Kidney (tissue), 14 donors: Measurements from ENCODE around the gene TM2D1. TPM values are rescaled to one million over a fixed set of nuclear protein-coding genes. Genes with fewer than 3 reads are reported as not detected.
A peak's percentile ranks its signal among the peaks of the same experiment; 100 is the strongest.

Source experiments
- DNase-seq, 5 donors: peaks; one replicate each; pipeline ENCODE4 v3.0.0-alpha.2; 2013 to 2020
- FAIRE-seq: peaks from 2 replicates; lab custom pipeline; 2012; peaks lifted over from hg19 to GRCh38; lab: Jason Lieb, UNC
- H3K27ac ChIP-seq, 2 donors: one replicate each; pipeline ENCODE4 v1.7.0; 2013; ENCODE audit warnings: low read depth in 2 of 2, low read length in 2 of 2, inconsistent platforms in 1 of 2
- H3K27me3 ChIP-seq: one replicate; pipeline ENCODE4 v1.7.1; 2013; ENCODE audit warnings: low read length, inconsistent platforms; ENCODE audit not compliant: control insufficient read depth, insufficient read depth
- H3K36me3 ChIP-seq, 3 donors: one replicate each; pipeline versions ENCODE4 v1.7.0 to v1.7.1; 2013; ENCODE audit warnings: low read length in 3 of 3, control low read depth in 1 of 3, inconsistent platforms in 1 of 3; ENCODE audit not compliant: insufficient read depth in 3 of 3, control insufficient read depth in 2 of 3
- H3K4me1 ChIP-seq, 3 donors: one replicate each; pipeline versions ENCODE4 v1.7.0 to v1.7.1; 2013; ENCODE audit warnings: low read length in 3 of 3, inconsistent platforms in 1 of 3, low read depth in 1 of 3; ENCODE audit not compliant: control insufficient read depth in 2 of 3, insufficient read depth in 2 of 3
- H3K4me3 ChIP-seq, 3 donors: one replicate each; pipeline versions ENCODE4 v1.7.0 to v1.8.1; 2013; ENCODE audit warnings: low read length in 3 of 3, control low read depth in 1 of 3, inconsistent platforms in 1 of 3
- H3K9ac ChIP-seq, 3 donors: one replicate each; pipeline versions ENCODE4 v1.7.0 to v1.7.1; 2013; ENCODE audit warnings: low read length in 3 of 3, control low read depth in 1 of 3, inconsistent platforms in 1 of 3
- H3K9me3 ChIP-seq, 3 donors: one replicate each; pipeline versions ENCODE4 v1.7.0 to v1.7.1; 2013; ENCODE audit warnings: low read length in 3 of 3, control low read depth in 1 of 3, inconsistent platforms in 1 of 3; ENCODE audit not compliant: control insufficient read depth in 2 of 3, insufficient read depth in 1 of 3
- CTCF ChIP-seq: IDR thresholded peaks from 3 replicates; pipeline ENCODE4 v1.5.1; 2012; ENCODE audit warnings: mild to moderate bottlenecking, moderate library complexity, borderline replicate concordance; ENCODE audit not compliant: insufficient read depth; ENCODE audit errors: extremely low read depth
- intact Hi-C: fragments of 100-400 bp; cut with DNase I; formaldehyde crosslinking; loops from one replicate; pipeline ENCODE4 v1.11.1; 2022
- polyA plus RNA-seq: library from polyadenylated mRNA; stranded (reverse); fragments of 350-450 nt; fragmentation: Illumina TruSeq; extraction: RNeasy Lipid Tissue Mini Kit (QIAGEN cat#74804); gene quantifications from one replicate; pipeline ENCODE4 v1.2.3, GENCODE V29; 2014; ENCODE audit warnings: low read depth, low replicate concordance; ENCODE audit not compliant: insufficient read depth
- total RNA-seq: library from RNA; stranded (reverse); fragmentation: NEBNext Ultra II Directional; extraction: Animal tissue kit (Norgen Biotek cat#: 25700); gene quantifications from one replicate; pipeline ENCODE4 v1.2.1, GENCODE V29; 2021
- donor health status: control.
- donor health status: control.
- donor health status: control.
- donor health status: control.
- donor health status: control.
- donor health status: DM: yes; HTN: yes; CAD: no.
- donor health status: Normal renal cell carcinoma (clear cell type).

Gene TM2D1
- total and polyA plus RNA-seq, 2 donors from 2014 or later: 49.6 to 52.6 TPM

DNA sequence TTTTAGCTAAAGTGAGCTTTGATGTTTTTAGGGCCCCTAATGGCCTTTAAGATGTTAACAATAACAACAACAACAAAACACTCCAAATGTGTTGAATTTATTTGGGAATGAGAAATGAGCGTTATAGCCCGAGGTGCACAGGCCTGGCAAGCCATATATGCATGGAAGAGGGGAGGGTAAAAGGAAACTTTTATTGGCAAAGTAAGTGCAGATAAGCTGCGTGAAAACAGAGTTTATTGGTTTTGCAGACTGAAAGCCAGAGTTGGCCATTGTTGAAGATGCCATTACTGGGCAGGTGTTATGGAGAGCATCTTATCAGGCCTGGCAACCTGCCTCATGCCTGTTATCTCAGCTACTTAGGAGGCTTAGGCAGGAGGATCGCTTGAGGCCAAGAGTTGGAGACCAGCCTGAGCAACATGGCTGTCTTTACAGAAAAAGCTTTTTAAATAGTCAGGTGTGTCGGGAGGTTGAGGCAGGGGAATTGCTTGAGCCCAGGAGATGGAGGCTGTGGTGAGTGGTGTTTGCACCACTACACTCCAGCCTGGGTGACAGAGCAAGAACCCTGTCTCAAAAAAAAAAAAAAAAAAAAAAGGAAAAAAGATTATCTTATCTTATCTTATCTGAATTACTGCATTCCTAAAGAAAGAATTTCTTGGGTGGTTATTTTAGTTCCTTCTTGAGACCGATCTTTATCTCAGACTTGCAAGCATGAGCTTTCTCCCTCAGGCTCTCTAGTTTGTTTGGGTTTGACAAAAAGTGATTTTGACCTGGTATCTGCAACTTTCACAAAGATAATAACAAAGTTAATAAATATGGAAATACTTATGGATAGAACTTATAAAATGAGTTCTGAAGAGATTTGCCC, 19.0 kb upstream of the TM2D1 start:
- DNase-seq: no peak
- TF ChIP-seq CTCF: no peak
- Histone ChIP-seq H3K4me1 (peaks cover 0 to 12% (median 3%) of the 10 kb centered on the region in 3 donors), H3K36me3 (no peaks in the 10 kb centered on the region), H3K9ac (peak overlapping the region in 2 of 3 donors; percentile 47 to 93), H3K27me3 (no peaks in the 10 kb centered on the region), H3K9me3 (no peaks in the 10 kb centered on the region), H3K27ac (peak overlapping the region in 1 of 2 donors; percentile 95), H3K4me3 (peak overlapping the region; percentile 73 to 81 (median 73))
- no peak for FAIRE-seq
- intact Hi-C loops: no loop called here

DNA sequence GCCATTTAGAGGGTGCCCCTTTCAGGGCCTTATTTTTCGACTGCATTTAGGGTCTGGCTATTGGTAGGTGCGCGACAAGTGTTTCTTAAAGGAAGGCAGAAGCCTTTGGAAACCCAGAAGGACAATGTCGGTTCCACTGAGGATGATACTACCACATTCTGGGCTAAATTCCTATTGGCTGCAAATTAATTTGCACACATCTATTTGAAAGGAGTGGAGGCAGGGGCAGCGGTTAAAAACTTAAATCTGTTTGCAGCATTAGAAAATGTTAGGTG, 18.4 kb upstream of the TM2D1 start:
- intact Hi-C loops: no loop called here
- Histone ChIP-seq H3K27me3 (no peaks in the 10 kb centered on the region), H3K9me3 (no peaks in the 10 kb centered on the region), H3K4me1 (peaks cover 0 to 12% (median 3%) of the 10 kb centered on the region in 3 donors), H3K27ac (peak overlapping the region; percentile 95 to 97), H3K36me3 (no peaks in the 10 kb centered on the region), H3K4me3 (peak overlapping the region; percentile 73 to 81 (median 73)), H3K9ac (peak overlapping the region; percentile 47 to 93 (median 61))
- DNase-seq: no peak
- FAIRE-seq: no peak
- TF ChIP-seq CTCF: no peak

DNA sequence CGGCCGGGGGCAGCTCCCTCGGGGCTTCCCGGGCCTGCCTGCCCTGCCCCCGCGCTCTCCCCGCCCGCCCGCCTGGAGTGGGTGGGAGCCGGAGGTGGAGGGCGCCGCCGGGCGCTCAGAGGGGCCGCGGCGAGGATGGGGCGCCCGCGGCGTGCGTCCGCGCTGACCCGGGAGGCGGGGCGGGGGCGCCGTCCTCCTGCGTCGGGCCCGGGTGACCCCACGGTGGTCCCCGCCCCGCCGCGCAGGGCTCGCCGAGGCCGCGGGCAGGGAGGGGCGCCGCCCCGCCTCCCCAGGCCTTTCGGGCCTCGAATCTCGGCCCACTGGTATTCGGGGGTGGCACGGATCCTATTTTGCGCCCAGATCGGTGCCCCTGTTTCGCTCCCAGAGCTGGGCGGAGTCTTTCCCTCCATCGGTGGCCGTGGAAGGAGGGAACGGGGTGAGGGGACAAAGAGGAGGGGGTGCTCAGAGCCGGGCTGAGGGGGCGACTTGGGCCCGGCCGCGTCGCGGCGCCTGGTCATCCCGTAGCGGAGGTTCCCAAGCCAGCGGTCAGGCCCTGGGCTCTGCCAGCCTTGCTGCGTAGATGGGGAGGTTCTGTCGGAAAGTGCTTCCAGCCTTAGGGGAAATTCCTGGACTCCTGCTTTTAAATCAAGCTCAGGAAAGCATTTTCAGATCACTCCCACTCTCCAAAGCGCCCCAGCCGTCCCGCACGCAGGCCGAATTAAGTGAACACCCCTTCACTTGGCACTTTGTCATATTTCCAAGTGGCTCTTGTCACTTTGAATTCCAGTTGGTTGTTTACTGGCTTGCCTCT, 17.9 kb upstream of the TM2D1 start:
- peak; percentile 61 to 86 (median 76) for DNase-seq
- intact Hi-C loops: no loop called here
- H3K27me3 ChIP-seq: no peaks in the 10 kb centered on the region

More for the DNA sequence above, 17.9 kb upstream of the TM2D1 start:
- H3K9ac ChIP-seq: peak overlapping the region; percentile 47 to 93 (median 61)
- FAIRE-seq: no peak
- no peak for TF ChIP-seq CTCF
- peak overlapping the region; percentile 73 to 92 (median 73) for H3K4me3 ChIP-seq
- peaks cover 0 to 12% (median 3%) of the 10 kb centered on the region in 3 donors for H3K4me1 ChIP-seq
- H3K27ac ChIP-seq: peak overlapping the region; percentile 95 to 97
- no peaks in the 10 kb centered on the region for H3K9me3 ChIP-seq
- no peaks in the 10 kb centered on the region for H3K36me3 ChIP-seq
